Astrocyte (in vitro differentiated cells and primary cell): ENCODE measurements around the gene WDPCP. TPM values are rescaled to one million over a fixed set of nuclear protein-coding genes. Genes with fewer than 3 reads are reported as not detected.

Experiments
- DNase-seq: peaks from one replicate; pipeline ENCODE4 v3.0.0-alpha.2; 2010; ENCODE audit warnings: low read depth
- FAIRE-seq: peaks from 2 replicates; lab custom pipeline; 2011; peaks lifted over from hg19 to GRCh38; lab: Jason Lieb, UNC
- H2AFZ ChIP-seq: 2 replicates; pipeline ENCODE4 v1.6.0; 2012; ENCODE audit warnings: low read depth, low read length, inconsistent platforms
- H3K27ac ChIP-seq: 2 replicates; pipeline ENCODE4 v1.5.1; 2011; ENCODE audit warnings: low read depth, low read length, inconsistent platforms
- H3K27me3 ChIP-seq: 2 replicates; pipeline ENCODE4 v1.6.0; 2011; ENCODE audit warnings: low read length, inconsistent platforms; ENCODE audit not compliant: insufficient read depth
- H3K36me3 ChIP-seq: 2 replicates; pipeline ENCODE4 v1.5.1; 2011; ENCODE audit warnings: low read length, inconsistent platforms; ENCODE audit not compliant: insufficient read depth
- H3K4me1 ChIP-seq: 2 replicates; pipeline ENCODE4 v1.5.1; 2011; ENCODE audit warnings: low read length, inconsistent platforms; ENCODE audit not compliant: insufficient read depth
- H3K4me2 ChIP-seq: 2 replicates; pipeline ENCODE4 v1.6.0; 2012; ENCODE audit warnings: low read length, inconsistent platforms
- H3K4me3 ChIP-seq: 2 replicates; pipeline ENCODE4 v1.5.1; 2011; ENCODE audit warnings: low read depth, mild to moderate bottlenecking, low read length, inconsistent platforms; ENCODE audit not compliant: insufficient read depth
- H3K79me2 ChIP-seq: 2 replicates; pipeline ENCODE4 v1.6.0; 2012; ENCODE audit warnings: mild to moderate bottlenecking, low read length, inconsistent platforms; ENCODE audit not compliant: insufficient read depth
- H3K9ac ChIP-seq: 2 replicates; pipeline ENCODE4 v1.6.0; 2012; ENCODE audit warnings: mild to moderate bottlenecking, low read length, inconsistent platforms
- H3K9me3 ChIP-seq: 2 replicates; pipeline ENCODE4 v1.5.1; 2012; ENCODE audit warnings: low read depth, mild to moderate bottlenecking, low read length, inconsistent platforms; ENCODE audit not compliant: insufficient read depth
- H4K20me1 ChIP-seq: 2 replicates; pipeline ENCODE4 v1.6.0; 2012; ENCODE audit warnings: low read length, inconsistent platforms; ENCODE audit not compliant: insufficient read depth
- H3K27ac Mint-ChIP-seq: one replicate; pipeline ENCODE4 v1.8.0; 2021; ENCODE audit warnings: mild to moderate bottlenecking, mixed read lengths; ENCODE audit not compliant: unreplicated experiment
- H3K27me3 Mint-ChIP-seq: one replicate; pipeline ENCODE4 v1.8.0; 2021; ENCODE audit warnings: low read depth, mixed read lengths; ENCODE audit not compliant: unreplicated experiment
- H3K36me3 Mint-ChIP-seq: one replicate; pipeline ENCODE4 v1.8.0; 2021; ENCODE audit warnings: low read depth, mixed read lengths; ENCODE audit not compliant: unreplicated experiment
- H3K4me1 Mint-ChIP-seq: one replicate; pipeline ENCODE4 v1.8.0; 2021; ENCODE audit warnings: low read depth, mixed read lengths; ENCODE audit not compliant: unreplicated experiment
- H3K4me3 Mint-ChIP-seq: one replicate; pipeline ENCODE4 v1.8.0; 2021; ENCODE audit warnings: mild to moderate bottlenecking, moderate library complexity, mixed read lengths; ENCODE audit not compliant: unreplicated experiment
- H3K9me3 Mint-ChIP-seq: one replicate; pipeline ENCODE4 v1.8.0; 2021; ENCODE audit warnings: mild to moderate bottlenecking, mixed read lengths; ENCODE audit not compliant: unreplicated experiment
- EZH2 ChIP-seq: IDR thresholded peaks from 2 replicates; pipeline ENCODE4 v1.6.1; 2012; ENCODE audit warnings: mild to moderate bottlenecking, low read length, inconsistent platforms; ENCODE audit not compliant: insufficient read depth
- total RNA-seq: library from RNA; stranded (reverse); gene quantifications from 2 replicates; pipeline ENCODE4 v1.2.1, GENCODE V29; 2021
- TF ChIP-seq, protein P1 (sequence below): IDR thresholded peaks from 2 replicates; pipeline ENCODE4 v1.5.1; 2011; ENCODE audit warnings: low read depth, mild to moderate bottlenecking, inconsistent platforms, low read length, moderate library complexity; ENCODE audit not compliant: insufficient read depth

WDPCP gene
- total RNA-seq, 1 donor from 2014 or later = 15.1 TPM

DNA sequence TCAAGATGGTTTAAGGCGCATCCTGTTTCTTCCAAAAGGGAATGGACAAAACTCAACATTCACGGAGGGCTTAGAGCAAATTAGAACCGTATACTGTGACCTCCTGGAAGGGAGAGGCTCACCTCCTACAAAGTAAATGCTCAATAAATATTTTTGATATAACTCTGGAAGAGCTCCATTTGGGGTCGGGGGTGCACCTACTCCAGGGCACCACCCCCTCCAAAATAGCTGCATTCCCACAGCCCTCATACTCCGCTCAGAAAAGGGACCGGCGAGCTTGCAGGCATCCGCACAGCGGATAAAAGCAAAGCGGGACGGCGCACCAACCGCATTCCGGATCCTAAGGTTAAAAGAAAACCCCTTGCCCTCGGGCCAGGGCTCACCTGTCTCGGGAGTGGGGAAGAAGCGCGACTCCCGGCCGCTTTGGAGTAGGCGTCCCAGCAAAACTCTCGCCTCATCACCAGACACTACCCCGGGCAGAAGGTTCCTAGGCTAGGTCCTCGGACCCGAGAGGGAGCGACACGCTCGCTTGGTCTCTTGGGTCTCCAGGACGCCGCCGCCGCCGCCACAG lies 378 bp downstream of the WDPCP start:
- no peaks in the 10 kb centered on the region for H3K36me3 Mint-ChIP-seq
- peaks cover 17% of the 10 kb centered on the region for H3K4me1 Mint-ChIP-seq
- Histone ChIP-seq H3K4me1 (peaks cover 13% of the 10 kb centered on the region), H2AFZ (peak overlapping the region; percentile 91), H3K4me2 (peak overlapping the region; percentile 94), H3K9me3 (no peaks in the 10 kb centered on the region), H3K27me3 (no peaks in the 10 kb centered on the region), H4K20me1 (peaks cover 3% of the 10 kb centered on the region), H3K27ac (peak overlapping the region; percentile 90), H3K9ac (peak overlapping the region; percentile 92), H3K36me3 (peaks cover 3% of the 10 kb centered on the region), H3K4me3 (peak overlapping the region; percentile 97), H3K79me2 (peaks cover 65% of the 10 kb centered on the region)
- no peak for DNase-seq
- FAIRE-seq = no peak
- peak overlapping the region; percentile 60 for H3K27ac Mint-ChIP-seq
- TF ChIP-seq, protein P1, sequence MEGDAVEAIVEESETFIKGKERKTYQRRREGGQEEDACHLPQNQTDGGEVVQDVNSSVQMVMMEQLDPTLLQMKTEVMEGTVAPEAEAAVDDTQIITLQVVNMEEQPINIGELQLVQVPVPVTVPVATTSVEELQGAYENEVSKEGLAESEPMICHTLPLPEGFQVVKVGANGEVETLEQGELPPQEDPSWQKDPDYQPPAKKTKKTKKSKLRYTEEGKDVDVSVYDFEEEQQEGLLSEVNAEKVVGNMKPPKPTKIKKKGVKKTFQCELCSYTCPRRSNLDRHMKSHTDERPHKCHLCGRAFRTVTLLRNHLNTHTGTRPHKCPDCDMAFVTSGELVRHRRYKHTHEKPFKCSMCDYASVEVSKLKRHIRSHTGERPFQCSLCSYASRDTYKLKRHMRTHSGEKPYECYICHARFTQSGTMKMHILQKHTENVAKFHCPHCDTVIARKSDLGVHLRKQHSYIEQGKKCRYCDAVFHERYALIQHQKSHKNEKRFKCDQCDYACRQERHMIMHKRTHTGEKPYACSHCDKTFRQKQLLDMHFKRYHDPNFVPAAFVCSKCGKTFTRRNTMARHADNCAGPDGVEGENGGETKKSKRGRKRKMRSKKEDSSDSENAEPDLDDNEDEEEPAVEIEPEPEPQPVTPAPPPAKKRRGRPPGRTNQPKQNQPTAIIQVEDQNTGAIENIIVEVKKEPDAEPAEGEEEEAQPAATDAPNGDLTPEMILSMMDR = no peak
- TF ChIP-seq EZH2 = no peak
- peak overlapping the region; percentile 99 for H3K4me3 Mint-ChIP-seq
- no peaks in the 10 kb centered on the region for H3K9me3 Mint-ChIP-seq
- no peaks in the 10 kb centered on the region for H3K27me3 Mint-ChIP-seq

DNA sequence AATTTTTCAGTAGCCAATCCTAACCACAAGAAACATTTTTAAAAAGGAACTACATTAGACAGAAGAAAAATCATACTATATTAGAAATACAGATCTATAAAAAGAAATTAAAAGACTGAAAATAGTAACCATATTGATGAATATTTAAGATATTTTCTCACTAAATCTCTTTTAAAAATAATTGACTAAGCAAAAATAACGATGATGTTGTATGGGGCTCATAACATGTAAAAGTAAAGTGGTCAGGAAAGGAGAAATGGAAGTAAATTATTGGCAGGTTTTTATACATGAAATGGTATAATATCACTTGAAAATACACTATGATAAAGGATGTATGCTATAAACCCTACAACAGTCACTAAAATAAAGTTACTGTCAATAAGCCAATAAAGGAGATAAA lies 5.4 kb downstream of the WDPCP start:
- Histone ChIP-seq H4K20me1 (no peaks in the 10 kb centered on the region), H3K9me3 (no peaks in the 10 kb centered on the region), H3K9ac (no peak overlapping the region), H3K36me3 (no peaks in the 10 kb centered on the region), H3K27ac (no peak overlapping the region), H3K4me2 (no peak overlapping the region), H2AFZ (no peak overlapping the region), H3K27me3 (no peaks in the 10 kb centered on the region), H3K4me1 (no peaks in the 10 kb centered on the region), H3K4me3 (no peak overlapping the region), H3K79me2 (peaks cover 39% of the 10 kb centered on the region)
- H3K9me3 Mint-ChIP-seq = peaks cover 2% of the 10 kb centered on the region
- H3K4me1 Mint-ChIP-seq = peaks cover 3% of the 10 kb centered on the region
- no peaks in the 10 kb centered on the region for H3K36me3 Mint-ChIP-seq
- FAIRE-seq = no peak
- no peak overlapping the region for H3K4me3 Mint-ChIP-seq
- no peaks in the 10 kb centered on the region for H3K27me3 Mint-ChIP-seq
- no peak overlapping the region for H3K27ac Mint-ChIP-seq
- no peak for DNase-seq
- TF ChIP-seq, protein P1 = no peak
- TF ChIP-seq EZH2 = no peak

DNA sequence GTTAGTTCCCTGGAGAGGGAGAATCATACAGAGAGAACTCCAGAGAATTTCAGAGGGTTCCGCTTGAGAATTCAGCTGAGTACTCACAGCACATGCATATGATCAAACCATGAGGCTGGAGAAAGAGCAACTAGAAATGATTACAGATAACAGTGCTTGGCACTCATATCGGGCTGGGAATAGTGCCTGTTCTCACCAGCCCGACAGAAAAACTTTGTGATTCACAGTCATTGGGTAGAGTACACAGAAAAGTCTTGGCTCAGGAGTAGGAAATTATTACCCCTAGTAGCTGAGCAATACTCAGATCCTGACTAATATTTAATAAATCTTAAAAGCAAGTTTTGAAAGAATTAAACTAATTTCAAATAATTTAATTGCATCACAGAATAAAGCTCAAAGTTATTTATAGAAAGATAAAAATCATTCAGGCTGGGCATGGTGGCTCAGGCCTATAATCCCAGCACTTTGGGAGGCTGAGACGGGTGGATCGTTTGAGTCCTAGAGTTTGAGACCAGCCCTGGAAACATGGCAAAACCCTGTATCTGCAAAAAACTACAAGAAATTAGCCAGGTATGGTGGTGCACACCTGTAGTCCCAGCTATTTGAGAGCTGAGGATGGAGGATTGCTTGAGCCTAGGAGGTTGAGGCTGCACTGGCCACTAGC lies 6.8 kb downstream of the WDPCP start:
- H3K27ac ChIP-seq = no peak overlapping the region
- H3K79me2 ChIP-seq = peaks cover 25% of the 10 kb centered on the region
- H3K27me3 ChIP-seq = no peaks in the 10 kb centered on the region
- Mint-ChIP-seq H3K9me3 (peaks cover 2% of the 10 kb centered on the region), H3K4me3 (no peak overlapping the region), H3K27me3 (no peaks in the 10 kb centered on the region), H3K36me3 (no peaks in the 10 kb centered on the region), H3K27ac (no peak overlapping the region), H3K4me1 (peaks cover 3% of the 10 kb centered on the region)
- no peaks in the 10 kb centered on the region for H4K20me1 ChIP-seq
- H3K9me3 ChIP-seq = no peaks in the 10 kb centered on the region
- no peak overlapping the region for H3K4me3 ChIP-seq
- FAIRE-seq = peak; percentile 47
- no peak for TF ChIP-seq EZH2
- TF ChIP-seq, protein P1 = no peak
- peak; percentile 67 for DNase-seq
- no peaks in the 10 kb centered on the region for H3K4me1 ChIP-seq
- no peak overlapping the region for H2AFZ ChIP-seq
- H3K9ac ChIP-seq = no peak overlapping the region
- no peaks in the 10 kb centered on the region for H3K36me3 ChIP-seq
- no peak overlapping the region for H3K4me2 ChIP-seq
